Breast epithelium (tissue), 3 donors: ENCODE measurements around the gene GRB2.

ENCODE experiments used
- CTCF ChIP-seq, 3 donors: fragments of 450-650 bp; IDR thresholded peaks; one replicate each; pipeline ENCODE4 v1.5.1; 2016 to 2017; ENCODE audit warnings: antibody characterized with exemption in 3 of 3, mild to moderate bottlenecking in 3 of 3, moderate library complexity in 3 of 3
- POLR2A ChIP-seq: fragments of 450-650 bp; IDR thresholded peaks from one replicate; pipeline ENCODE4 v1.6.1; 2016; ENCODE audit warnings: antibody characterized with exemption, mild to moderate bottlenecking, moderate library complexity
- POLR2AphosphoS5 ChIP-seq, 3 donors: sonication (generic); formaldehyde crosslinking; IDR thresholded peaks; one replicate each; pipeline ENCODE4 v1.6.1; 2017; ENCODE audit warnings: antibody characterized with exemption in 3 of 3

DNA sequence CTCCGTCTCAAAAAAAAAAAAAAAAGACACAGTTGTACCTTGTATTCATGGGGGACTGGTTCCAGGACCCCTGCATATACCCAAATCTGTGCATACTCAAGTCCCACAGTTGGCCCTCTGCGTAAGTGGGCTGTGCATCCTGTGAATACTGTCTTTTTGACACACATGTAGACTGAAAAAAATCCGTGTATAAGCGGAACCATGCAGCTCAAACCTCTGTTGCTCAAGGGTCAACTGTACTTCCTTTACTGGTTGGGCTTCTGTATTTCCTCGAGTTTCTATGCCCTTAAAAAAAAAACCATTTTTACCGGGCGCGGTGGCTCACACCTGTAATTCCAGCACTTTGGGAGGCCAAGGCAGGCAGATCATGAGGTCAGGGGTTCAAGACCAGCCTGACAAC, 52.3 kb downstream of the GRB2 start:
- TF ChIP-seq CTCF (IDR thresholded peaks at IDR 0.05) (no peak), POLR2AphosphoS5 (IDR thresholded peaks at IDR 0.05) (no peak), POLR2A (no peak)
